ENCODE results near the gene POTEI. TPM values are rescaled to one million over a fixed set of nuclear protein-coding genes. Genes with fewer than 3 reads are reported as not detected.
"Not testable (repeated sequence)": the region's sequence is repeated elsewhere in the genome, so short reads cannot be mapped to it uniquely, and the experiment has no call there.

POTEI gene
- polyA plus RNA-seq, 10 donors = 0.03 to 0.11 (median 0.06) TPM

DNA sequence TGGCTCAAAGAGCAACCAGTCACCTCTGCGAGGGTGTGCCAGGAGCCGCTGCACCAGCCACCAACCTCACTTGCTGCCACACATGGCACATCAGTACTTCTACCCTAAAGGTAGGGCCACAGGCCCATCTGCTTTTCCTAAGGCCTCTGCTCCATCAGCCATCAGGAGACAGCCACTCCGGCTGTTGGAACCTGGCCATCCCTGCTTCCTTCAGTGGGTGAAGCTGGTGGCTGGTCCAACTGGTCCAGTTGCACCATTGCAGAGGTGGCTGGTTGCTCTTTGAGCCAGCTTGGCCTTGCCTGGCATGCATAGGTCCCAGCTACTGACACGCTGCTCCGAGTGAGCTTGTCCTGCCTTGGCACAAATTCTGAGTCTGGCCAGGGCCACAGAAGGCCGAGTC is 53.7 kb downstream of the POTEI start:
- not testable (repeated sequence) for DNase-seq

DNA sequence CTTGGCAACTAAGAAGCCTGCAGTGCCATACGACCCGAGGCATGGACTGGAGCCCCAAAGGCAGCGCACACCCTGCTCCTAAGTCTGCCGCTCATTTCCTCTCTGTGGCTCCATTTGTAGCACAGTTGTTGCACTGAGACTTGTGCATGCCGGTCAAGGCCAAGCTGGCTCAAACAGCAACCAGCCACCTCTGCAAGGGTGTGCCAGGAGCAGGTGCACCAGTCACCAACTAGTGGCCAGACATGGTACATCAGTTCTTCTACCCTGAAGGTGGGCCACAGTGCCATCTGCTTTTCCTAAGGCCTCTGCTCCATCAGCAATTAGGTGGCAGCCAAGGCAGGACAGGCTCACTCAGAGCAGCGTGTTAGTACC is 54.4 kb downstream of the POTEI start:
- DNase-seq = not testable (repeated sequence)

DNA sequence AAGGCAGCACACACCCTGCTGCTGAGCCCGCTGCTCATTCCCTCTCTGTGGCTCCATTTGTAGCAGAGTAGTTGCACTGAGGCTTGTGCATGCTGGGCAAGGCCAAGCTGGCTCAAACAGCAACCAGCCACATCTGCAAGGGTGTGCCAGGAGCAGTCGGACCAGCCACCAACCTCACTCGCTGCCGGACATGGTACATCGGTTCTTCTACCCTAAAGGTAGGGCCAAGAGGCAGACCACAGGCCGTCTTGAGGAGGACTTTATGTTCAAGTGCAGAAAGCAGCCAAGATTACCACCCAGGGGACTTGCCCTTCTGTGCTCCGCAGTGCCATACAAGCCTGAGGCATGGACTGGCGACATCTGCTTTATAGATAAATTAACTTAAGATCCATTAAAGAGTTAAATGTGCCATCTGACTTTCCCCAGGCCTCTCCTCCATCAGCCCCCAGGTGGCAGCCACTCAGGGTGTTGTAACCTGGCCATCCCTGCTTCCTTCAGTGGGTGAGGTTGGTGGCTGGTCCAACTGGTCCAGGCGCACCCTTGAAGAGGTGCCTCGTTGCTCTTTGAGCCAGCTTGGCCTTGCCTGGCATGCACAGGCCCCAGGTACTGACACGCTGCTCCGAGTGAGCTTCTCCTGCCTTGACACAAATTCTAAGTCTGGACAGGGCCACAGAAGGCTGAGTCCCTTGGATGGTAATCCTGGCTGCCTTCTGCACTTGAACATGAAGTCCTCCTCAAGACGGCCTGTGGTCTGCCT is 55.0 kb downstream of the POTEI start:
- not testable (repeated sequence) for DNase-seq

DNA sequence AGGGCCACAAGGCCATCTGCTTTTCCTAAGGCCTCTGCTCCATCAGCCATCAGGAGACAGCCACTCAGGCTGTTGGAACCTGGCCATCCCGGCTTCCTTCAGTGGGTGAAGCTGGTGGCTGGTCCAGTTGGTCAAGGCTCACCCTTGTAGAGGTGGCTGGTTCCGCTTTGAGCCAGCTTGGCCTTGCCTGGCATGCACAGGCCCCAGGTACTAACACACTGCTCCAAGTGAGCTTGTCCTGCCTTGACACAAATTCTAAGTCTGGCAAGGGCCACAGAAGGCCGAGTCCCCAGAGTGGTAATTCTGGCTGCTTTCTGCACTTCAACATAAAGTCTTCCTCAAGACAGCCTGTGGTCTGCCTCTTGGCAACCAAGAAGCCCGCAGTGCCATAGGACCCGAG is 56.2 kb downstream of the POTEI start:
- DNase-seq = not testable (repeated sequence)

DNA sequence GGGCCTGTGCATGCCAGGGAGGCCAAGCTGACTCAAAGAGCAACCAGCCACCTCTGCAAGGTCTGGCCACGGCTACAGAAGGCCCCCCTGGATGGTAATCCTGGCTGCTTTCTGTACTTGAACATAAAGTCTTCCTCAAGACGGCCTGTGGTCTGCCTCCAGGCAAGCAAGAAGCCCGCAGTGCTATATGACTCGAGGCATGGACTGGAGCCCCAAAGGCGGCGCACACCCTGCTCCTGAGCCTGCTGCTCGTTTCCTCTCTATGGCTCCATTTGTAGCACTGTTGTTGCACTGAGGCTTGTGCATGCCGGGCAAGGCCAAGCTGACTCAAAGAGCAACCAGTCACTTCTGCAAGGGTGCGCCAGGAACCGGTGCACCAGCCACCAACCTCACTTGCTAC is 57.3 kb downstream of the POTEI start:
- not testable (repeated sequence) for DNase-seq

DNA sequence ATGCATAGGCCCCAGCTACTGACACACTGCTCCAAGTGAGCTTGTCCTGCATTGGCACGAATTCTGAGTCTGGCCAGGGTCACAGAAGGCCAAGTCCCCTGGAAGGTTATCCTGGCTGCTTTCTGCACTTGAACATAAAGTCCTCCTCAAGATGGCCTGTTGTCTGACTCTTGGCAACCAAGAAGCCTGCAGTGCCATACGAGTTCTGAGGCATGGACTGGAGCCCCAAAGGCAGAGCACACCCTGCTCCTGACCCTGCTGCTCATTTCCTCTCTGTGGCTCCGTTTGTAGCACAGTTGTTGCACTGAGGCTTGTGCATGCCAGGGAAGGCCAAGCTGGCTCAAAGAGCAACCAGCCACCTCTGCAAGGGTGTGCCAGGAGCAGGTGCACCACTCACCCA is 57.9 kb downstream of the POTEI start:
- not testable (repeated sequence) for DNase-seq

DNA sequence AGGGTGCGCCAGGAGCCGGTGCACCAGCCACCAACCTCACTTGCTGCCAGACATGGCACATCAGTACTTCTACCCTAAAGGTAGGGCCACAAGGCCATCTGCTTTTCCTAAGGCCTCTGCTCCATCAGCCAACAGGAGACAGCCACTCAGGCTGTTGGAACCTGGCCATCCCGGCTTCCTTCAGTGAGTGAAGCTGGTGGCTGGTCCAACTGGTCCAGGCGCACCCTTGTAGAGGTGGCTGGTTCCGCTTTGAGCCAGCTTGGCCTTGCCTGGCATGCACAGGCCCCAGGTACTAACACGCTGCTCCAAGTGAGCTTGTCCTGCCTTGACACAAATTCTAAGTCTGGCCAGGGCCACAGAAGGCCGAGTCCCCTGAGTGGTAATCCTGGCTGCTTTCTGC is 58.8 kb downstream of the POTEI start:
- DNase-seq = not testable (repeated sequence)

DNA sequence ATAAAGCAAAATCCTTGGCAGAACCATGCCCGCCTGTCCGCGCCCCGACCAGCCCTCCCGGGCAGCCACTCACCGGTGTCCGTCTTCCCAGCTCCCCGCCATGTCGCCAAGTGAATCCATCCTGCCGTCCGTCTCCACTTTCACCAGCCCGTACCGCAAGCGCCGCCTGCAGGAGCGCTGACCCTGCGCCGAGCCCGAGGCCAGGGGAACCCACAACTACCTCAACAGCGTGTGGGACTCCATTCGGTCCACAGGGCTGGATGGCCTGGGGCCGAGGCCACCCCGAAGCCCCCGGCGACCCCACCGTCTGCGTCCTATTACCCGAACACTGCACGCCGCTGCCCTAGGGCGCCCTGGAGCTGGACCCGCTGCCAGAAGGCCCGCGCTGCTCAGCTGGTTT is 81.5 kb downstream of the POTEI start:
- DNase-seq = peak; percentile 5 to 49 (median 21)

DNA sequence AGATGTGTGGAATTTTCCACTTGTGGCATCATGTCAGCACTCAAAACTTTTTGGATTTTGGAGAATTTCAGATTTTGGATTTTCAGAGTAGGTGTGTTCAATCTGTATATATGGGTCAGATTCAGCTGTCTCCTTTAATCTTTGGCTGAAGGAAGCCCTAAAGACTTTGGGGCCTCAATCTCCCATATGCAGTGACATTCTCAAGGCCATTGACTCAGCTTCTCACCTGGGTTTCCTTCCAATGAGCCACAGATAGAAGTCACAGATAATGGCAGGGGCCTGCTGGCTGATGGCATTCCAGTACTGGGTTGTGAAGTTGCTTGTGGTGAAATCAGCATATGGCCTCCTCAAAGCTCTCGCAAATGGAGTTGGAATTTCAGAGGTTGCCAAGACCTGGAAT is 90.3 kb downstream of the POTEI start:
- DNase-seq = not testable (repeated sequence)

DNA sequence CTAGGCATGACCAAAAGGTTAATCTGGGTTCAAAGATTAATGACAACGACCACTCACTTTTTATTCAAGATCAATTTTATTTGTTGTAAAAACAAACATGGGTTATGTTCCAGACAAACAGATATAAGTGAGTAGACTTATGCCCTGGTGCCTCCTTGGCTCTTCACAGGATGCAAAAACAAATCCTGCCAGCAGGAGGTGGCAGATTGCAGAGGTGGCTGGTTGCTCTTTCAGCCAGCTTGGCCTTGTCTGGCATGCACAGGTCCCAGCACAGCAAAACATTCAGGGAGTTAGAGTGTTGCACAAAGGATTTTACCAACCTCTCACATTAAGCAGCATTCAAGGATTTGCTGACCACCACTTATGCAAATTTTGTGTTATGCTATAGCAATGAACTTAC is 92.4 kb downstream of the POTEI start:
- not testable (repeated sequence) for DNase-seq

Other genes with a start within 250 kb of the POTEI start
- 10 to 100 TPM; 32.4 to 44.7 (median 39.6) TPM for gene IMP4, start 166.4 kb downstream of the POTEI start, polyA plus RNA-seq (ENCODE audit: insufficient read length in 10 of 10)
- gene PTPN18, start 153.3 kb downstream of the POTEI start, polyA plus RNA-seq (ENCODE audit: insufficient read length in 10 of 10) = 10 to 100 TPM; 13.7 to 29.8 (median 18.0) TPM
- gene CFC1B, start 11.9 kb upstream of the POTEI start, polyA plus RNA-seq (ENCODE audit: insufficient read length in 10 of 10) = not detected
- gene CFC1, start 90.2 kb upstream of the POTEI start, polyA plus RNA-seq (ENCODE audit: insufficient read length in 10 of 10) = not detected
- gene POTEJ, start 102.1 kb upstream of the POTEI start, polyA plus RNA-seq (ENCODE audit: insufficient read length in 10 of 10) = under 1 TPM in 3 of 10 donors, not detected in 7; 0.05 to 0.18 (median 0.12) TPM
- gene GPR148, start 219.7 kb upstream of the POTEI start, polyA plus RNA-seq (ENCODE audit: insufficient read length in 10 of 10) = not detected
- not detected for gene AMER3, start 246.2 kb upstream of the POTEI start, polyA plus RNA-seq (ENCODE audit: insufficient read length in 10 of 10)